Stimulated activated naive B cell treated with anti-CD40 and anti-IgM and Interleukin-4, amounts not matched to agents 10 μg/mL and 1 μg/mL and 100 μg/mL, for 72 hours (primary cell): ENCODE data around the gene EDN2.
A peak's percentile ranks its signal among the peaks of the same experiment; 100 is the strongest.

Experiments used
- ATAC-seq, 2 donors: fragments of 150-1000 bp; cut with Tn5 transposase; replicated peaks; 2 replicates each; pipeline ENCODE4 v1.10.0; 2021; ENCODE audit warnings: moderate library complexity in 1 of 2
- DNase-seq: peaks from one replicate; pipeline ENCODE4 v3.0.0; 2021
- H3K27ac Mint-ChIP-seq: one replicate; pipeline ENCODE4 v1.8.0; 2022; ENCODE audit warnings: mild to moderate bottlenecking, mixed read lengths
- H3K27me3 Mint-ChIP-seq, 2 donors: one replicate each; pipeline ENCODE4 v1.8.0; 2022; ENCODE audit warnings: mixed read lengths in 2 of 2
- H3K36me3 Mint-ChIP-seq, 2 donors: one replicate each; pipeline ENCODE4 v1.8.0; 2022; ENCODE audit warnings: mixed read lengths in 2 of 2, mild to moderate bottlenecking in 1 of 2
- H3K4me1 Mint-ChIP-seq, 2 donors: one replicate each; pipeline ENCODE4 v1.8.0; 2022; ENCODE audit warnings: mixed read lengths in 2 of 2, mild to moderate bottlenecking in 1 of 2
- H3K4me3 Mint-ChIP-seq, 2 donors: one replicate each; pipeline ENCODE4 v1.8.0; 2022; ENCODE audit warnings: mild to moderate bottlenecking in 2 of 2, mixed read lengths in 2 of 2, moderate library complexity in 1 of 2
- H3K9me3 Mint-ChIP-seq, 2 donors: one replicate each; pipeline ENCODE4 v1.8.0; 2022; ENCODE audit warnings: mixed read lengths in 2 of 2, mild to moderate bottlenecking in 1 of 2

Gene EDN2

GRCh38 chr1:41523949-41524675, 39.6 kb upstream of the EDN2 start:
- Mint-ChIP-seq H3K36me3 (peaks cover 51 to 79% of the 10 kb centered on the region in 2 donors), H3K27me3 (no peaks in the 10 kb centered on the region), H3K4me1 (peaks cover 14 to 26% of the 10 kb centered on the region in 2 donors), H3K9me3 (peaks cover 3 to 6% of the 10 kb centered on the region in 2 donors), H3K4me3 (no peak overlapping the region), H3K27ac (peak overlapping the region; percentile 38)
- ATAC-seq = no peak
- no peak for DNase-seq

GRCh38 chr1:41523071-41523470, 38.6 kb upstream of the EDN2 start:
- Mint-ChIP-seq H3K27ac (no peak overlapping the region), H3K27me3 (no peaks in the 10 kb centered on the region), H3K36me3 (peaks cover 51 to 80% of the 10 kb centered on the region in 2 donors), H3K4me3 (no peak overlapping the region), H3K4me1 (peaks cover 24 to 27% of the 10 kb centered on the region in 2 donors), H3K9me3 (peaks cover 3 to 6% of the 10 kb centered on the region in 2 donors)
- no peak for DNase-seq
- no peak for ATAC-seq

- DNase-seq = no peak
- no peak overlapping the region for H3K4me3 Mint-ChIP-seq
- H3K9me3 Mint-ChIP-seq = no peaks in the 10 kb centered on the region
- no peak overlapping the region for H3K27ac Mint-ChIP-seq
- no peak for ATAC-seq
- peaks cover 28 to 37% of the 10 kb centered on the region in 2 donors for H3K4me1 Mint-ChIP-seq
- peaks cover 49 to 80% of the 10 kb centered on the region in 2 donors for H3K36me3 Mint-ChIP-seq
- H3K27me3 Mint-ChIP-seq = no peaks in the 10 kb centered on the region
These were observed 37.3 kb upstream of the EDN2 start for GRCh38 chr1:41521766-41522165.

GRCh38 chr1:41520951-41521752, 36.7 kb upstream of the EDN2 start:
- Mint-ChIP-seq H3K4me1 (peaks cover 29 to 43% of the 10 kb centered on the region in 2 donors), H3K36me3 (peaks cover 44 to 80% of the 10 kb centered on the region in 2 donors)
- ATAC-seq = no peak

GRCh38 chr1:41519667-41520066, 35.2 kb upstream of the EDN2 start:
- no peaks in the 10 kb centered on the region for H3K27me3 Mint-ChIP-seq
- H3K27ac Mint-ChIP-seq = no peak overlapping the region
- peaks cover 31 to 50% of the 10 kb centered on the region in 2 donors for H3K4me1 Mint-ChIP-seq
- H3K36me3 Mint-ChIP-seq = peaks cover 40 to 74% of the 10 kb centered on the region in 2 donors
- no peak overlapping the region for H3K4me3 Mint-ChIP-seq
- ATAC-seq (no peak), DNase-seq (no peak)
- H3K9me3 Mint-ChIP-seq = no peaks in the 10 kb centered on the region

More at GRCh38 chr1:41520951-41521752, 36.7 kb upstream of the EDN2 start:
- no peak overlapping the region for H3K4me3 Mint-ChIP-seq
- no peaks in the 10 kb centered on the region for H3K27me3 Mint-ChIP-seq
- H3K9me3 Mint-ChIP-seq = no peaks in the 10 kb centered on the region
- H3K27ac Mint-ChIP-seq = peak overlapping the region; percentile 14
- no peak for DNase-seq

- peak; percentile 50 to 65 for ATAC-seq
- Mint-ChIP-seq H3K9me3 (no peaks in the 10 kb centered on the region), H3K4me1 (peaks cover 31 to 50% of the 10 kb centered on the region in 2 donors), H3K36me3 (peaks cover 36 to 69% of the 10 kb centered on the region in 2 donors), H3K27me3 (no peaks in the 10 kb centered on the region), H3K27ac (no peak overlapping the region), H3K4me3 (no peak overlapping the region)
- DNase-seq = no peak
These were observed 34.0 kb upstream of the EDN2 start for GRCh38 chr1:41518471-41518870.

- no peaks in the 10 kb centered on the region for H3K9me3 Mint-ChIP-seq
- no peak for DNase-seq
- ATAC-seq = no peak
- H3K27me3 Mint-ChIP-seq = no peaks in the 10 kb centered on the region
- H3K27ac Mint-ChIP-seq = peak overlapping the region; percentile 59
- peak overlapping the region; percentile 71 to 80 for H3K4me3 Mint-ChIP-seq
- H3K36me3 Mint-ChIP-seq = peaks cover 36 to 69% of the 10 kb centered on the region in 2 donors
- H3K4me1 Mint-ChIP-seq = peaks cover 33 to 50% of the 10 kb centered on the region in 2 donors
These were observed 32.6 kb upstream of the EDN2 start for GRCh38 chr1:41517062-41517438.

- ATAC-seq = peak; percentile 85 to 86
These were observed 31.9 kb upstream of the EDN2 start for GRCh38 chr1:41516168-41517061.

GRCh38 chr1:41515778-41516167, 31.3 kb upstream of the EDN2 start:
- Mint-ChIP-seq H3K27me3 (no peaks in the 10 kb centered on the region), H3K9me3 (no peaks in the 10 kb centered on the region), H3K27ac (no peak overlapping the region), H3K36me3 (peaks cover 43 to 72% of the 10 kb centered on the region in 2 donors), H3K4me3 (peak overlapping the region in 1 of 2 donors; percentile 80), H3K4me1 (peaks cover 38 to 54% of the 10 kb centered on the region in 2 donors)
- DNase-seq = no peak
- ATAC-seq = no peak

More at GRCh38 chr1:41516168-41517061, 31.9 kb upstream of the EDN2 start:
- Mint-ChIP-seq H3K27me3 (no peaks in the 10 kb centered on the region), H3K36me3 (peaks cover 41 to 71% of the 10 kb centered on the region in 2 donors), H3K27ac (peak overlapping the region; percentile 59), H3K4me1 (peaks cover 36 to 54% of the 10 kb centered on the region in 2 donors), H3K9me3 (no peaks in the 10 kb centered on the region), H3K4me3 (peak overlapping the region; percentile 71 to 80)
- DNase-seq = peak; percentile 66

GRCh38 chr1:41515131-41515678, 30.7 kb upstream of the EDN2 start:
- Mint-ChIP-seq H3K27me3 (no peaks in the 10 kb centered on the region), H3K4me3 (no peak overlapping the region), H3K36me3 (peaks cover 41 to 71% of the 10 kb centered on the region in 2 donors), H3K4me1 (peaks cover 39 to 53% of the 10 kb centered on the region in 2 donors), H3K9me3 (no peaks in the 10 kb centered on the region), H3K27ac (peak overlapping the region; percentile 4)
- no peak for DNase-seq
- ATAC-seq = no peak

- H3K36me3 Mint-ChIP-seq = peaks cover 40 to 71% of the 10 kb centered on the region in 2 donors
- no peak overlapping the region for H3K27ac Mint-ChIP-seq
- no peak for DNase-seq
- peaks cover 37 to 53% of the 10 kb centered on the region in 2 donors for H3K4me1 Mint-ChIP-seq
- H3K27me3 Mint-ChIP-seq = no peaks in the 10 kb centered on the region
- H3K9me3 Mint-ChIP-seq = no peaks in the 10 kb centered on the region
- ATAC-seq = no peak
- no peak overlapping the region for H3K4me3 Mint-ChIP-seq
These were observed 29.9 kb upstream of the EDN2 start for GRCh38 chr1:41514381-41514780.

- no peak for ATAC-seq
- Mint-ChIP-seq H3K36me3 (peaks cover 41 to 67% of the 10 kb centered on the region in 2 donors), H3K4me1 (peaks cover 38 to 51% of the 10 kb centered on the region in 2 donors), H3K27me3 (no peaks in the 10 kb centered on the region), H3K27ac (no peak overlapping the region), H3K4me3 (no peak overlapping the region), H3K9me3 (no peaks in the 10 kb centered on the region)
- DNase-seq = no peak
These were observed 28.9 kb upstream of the EDN2 start for GRCh38 chr1:41513383-41513735.

GRCh38 chr1:41512701-41513382, 28.4 kb upstream of the EDN2 start:
- ATAC-seq (no peak), DNase-seq (no peak)
- H3K27me3 Mint-ChIP-seq = no peaks in the 10 kb centered on the region
- H3K4me1 Mint-ChIP-seq = peaks cover 33 to 45% of the 10 kb centered on the region in 2 donors
- H3K36me3 Mint-ChIP-seq = peaks cover 39 to 61% of the 10 kb centered on the region in 2 donors
- no peak overlapping the region for H3K27ac Mint-ChIP-seq
- H3K9me3 Mint-ChIP-seq = no peaks in the 10 kb centered on the region
- no peak overlapping the region for H3K4me3 Mint-ChIP-seq
